Fibroblast of skin of left biceps (primary cell): ENCODE data around the gene TMPRSS3.

Source experiments
- DNase-seq, 2 experiments: peaks; one replicate each; pipeline ENCODE4 v3.0.0-alpha.2; 2013; ENCODE audit warnings: low read depth in 2 of 2

The TMPRSS3 gene

GRCh38 chr21:42395905-42396651, at the start of gene TMPRSS3:
Gene TMPRSS3, minus strand, starts transcription at chr21:42396052. Its CDS starts 635 bp downstream, at chr21:42395417.
- DNase-seq: no peak

GRCh38 chr21:42445311-42445710, 49.5 kb upstream of the TMPRSS3 start:
- DNase-seq: no peak

- DNase-seq: no peak
These were observed 48.9 kb upstream of the TMPRSS3 start for GRCh38 chr21:42444745-42445059.

- no peak for DNase-seq
These were observed 48.3 kb upstream of the TMPRSS3 start for GRCh38 chr21:42443876-42444744.

- DNase-seq: no peak
These were observed 47.4 kb upstream of the TMPRSS3 start for GRCh38 chr21:42443181-42443785.

- no peak for DNase-seq
These were observed 46.1 kb upstream of the TMPRSS3 start for GRCh38 chr21:42441963-42442362.

GRCh38 chr21:42440187-42440792, 44.4 kb upstream of the TMPRSS3 start:
- DNase-seq: no peak

- no peak for DNase-seq
These were observed 43.7 kb upstream of the TMPRSS3 start for GRCh38 chr21:42439284-42440186.

GRCh38 chr21:42438316-42439205, 42.7 kb upstream of the TMPRSS3 start:
- no peak for DNase-seq

GRCh38 chr21:42437786-42438185, 41.9 kb upstream of the TMPRSS3 start:
- no peak for DNase-seq

GRCh38 chr21:42436914-42437313, 41.1 kb upstream of the TMPRSS3 start:
- DNase-seq: no peak

- DNase-seq: no peak
These were observed 40.0 kb upstream of the TMPRSS3 start for GRCh38 chr21:42435833-42436232.

GRCh38 chr21:42435401-42435800, 39.5 kb upstream of the TMPRSS3 start:
- no peak for DNase-seq

- DNase-seq: no peak
These were observed 39.0 kb upstream of the TMPRSS3 start for GRCh38 chr21:42434884-42435283.

- DNase-seq: no peak
These were observed 38.2 kb upstream of the TMPRSS3 start for GRCh38 chr21:42433946-42434551.

GRCh38 chr21:42432695-42433094, 36.8 kb upstream of the TMPRSS3 start:
- DNase-seq: no peak

GRCh38 chr21:42431196-42431595, 35.3 kb upstream of the TMPRSS3 start:
- no peak for DNase-seq

- no peak for DNase-seq
These were observed 34.7 kb upstream of the TMPRSS3 start for GRCh38 chr21:42430521-42430920.

GRCh38 chr21:42429856-42430255, 34.0 kb upstream of the TMPRSS3 start:
- no peak for DNase-seq

- no peak for DNase-seq
These were observed 33.2 kb upstream of the TMPRSS3 start for GRCh38 chr21:42429021-42429420.
